T follicular helper cell (primary cell): ENCODE measurements around the gene HOXD1.

ENCODE experiments used
- DNase-seq: peaks from one replicate; pipeline ENCODE4 v3.0.0-alpha.2; 2020; ENCODE audit warnings: low read depth
- total RNA-seq, 2 experiments: gene quantifications; one replicate each; lab custom pipeline; 2026; lab: John Stamatoyannopoulos, UW

HOXD1 gene
- total RNA-seq = 0 reads per million in 2 experiments

DNA sequence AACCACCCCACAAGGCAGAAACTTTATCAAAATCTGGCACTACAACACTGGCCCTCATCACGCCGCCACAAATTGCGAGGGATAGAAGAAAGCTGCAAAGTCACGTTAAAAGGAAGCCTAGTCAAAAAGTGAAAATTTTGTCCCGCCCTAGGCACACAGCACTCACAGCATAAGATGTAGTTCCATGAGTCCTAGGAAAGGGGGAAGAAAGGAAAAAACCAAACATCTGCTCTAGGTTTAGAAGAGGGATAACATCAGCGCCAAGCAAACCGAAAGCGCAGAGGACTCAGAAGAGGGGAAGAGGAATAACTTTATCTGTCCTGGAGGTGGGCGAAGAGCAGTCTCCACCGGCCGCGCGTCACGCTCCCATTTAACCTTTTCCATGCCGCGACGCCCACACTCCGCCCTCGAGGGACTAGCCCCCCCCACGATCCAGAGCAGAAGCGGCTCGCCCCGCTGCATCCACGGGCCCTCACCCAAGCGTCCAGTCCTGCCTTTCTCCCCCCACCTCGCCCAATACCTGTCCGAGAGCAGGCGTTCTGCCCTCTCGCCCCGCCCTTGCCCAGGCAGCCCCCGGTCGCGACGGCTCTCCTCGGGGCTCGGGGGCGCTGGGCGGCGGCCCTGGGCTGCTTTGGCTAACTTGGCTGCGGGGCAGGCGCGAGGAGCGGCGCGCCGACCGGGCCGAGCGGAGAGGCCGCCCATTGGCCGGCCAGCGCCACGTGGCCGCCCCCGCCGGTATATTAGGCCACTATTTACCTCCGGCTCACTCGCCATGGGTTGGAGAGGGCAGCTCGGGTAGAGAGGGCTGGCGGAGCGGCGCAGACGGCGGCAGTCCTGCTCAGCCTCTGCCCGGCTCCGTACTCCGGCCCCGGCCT, at the start of gene HOXD1:
Gene HOXD1 (plus strand): TSS at position 770 of the 875 bp plus-strand sequence. CDS start 134 bp downstream, outside the sequence.
- DNase-seq = no peak

DNA sequence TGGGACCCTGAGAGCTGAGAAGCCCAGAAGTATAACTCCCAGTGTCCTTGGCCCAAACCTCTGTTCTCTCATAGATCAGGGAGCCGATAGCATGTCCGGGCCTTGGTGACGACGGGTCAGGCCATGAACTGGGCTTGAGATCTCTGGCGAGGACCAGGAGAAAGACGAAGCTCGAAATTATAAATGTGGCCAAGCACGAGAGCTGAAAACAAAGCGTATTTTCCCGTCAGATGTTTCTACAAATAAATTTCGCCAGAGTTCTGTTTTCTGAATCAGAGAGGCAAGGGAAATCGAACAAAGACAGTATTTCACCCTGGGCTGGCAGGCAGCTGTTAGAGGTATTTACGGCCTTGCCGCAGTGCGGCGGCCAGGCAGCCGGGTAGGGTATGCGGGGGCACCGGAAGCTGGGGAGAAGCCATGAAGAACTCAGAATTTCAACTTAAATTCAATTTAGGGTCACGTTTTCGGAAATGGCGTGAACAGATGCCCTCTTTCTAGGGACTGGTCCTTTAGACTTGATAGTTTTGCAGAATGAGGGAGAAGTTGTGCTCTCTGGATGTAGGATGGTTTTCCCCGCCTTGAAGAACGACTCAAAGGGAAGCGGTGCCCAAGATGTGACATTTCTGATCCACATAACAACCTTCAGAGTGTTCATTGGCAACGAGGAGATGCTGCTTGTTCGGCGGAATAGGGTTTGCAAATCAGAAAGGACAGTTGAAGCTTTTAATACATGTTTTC, 49.4 kb upstream of the HOXD1 start:
- DNase-seq = no peak

DNA sequence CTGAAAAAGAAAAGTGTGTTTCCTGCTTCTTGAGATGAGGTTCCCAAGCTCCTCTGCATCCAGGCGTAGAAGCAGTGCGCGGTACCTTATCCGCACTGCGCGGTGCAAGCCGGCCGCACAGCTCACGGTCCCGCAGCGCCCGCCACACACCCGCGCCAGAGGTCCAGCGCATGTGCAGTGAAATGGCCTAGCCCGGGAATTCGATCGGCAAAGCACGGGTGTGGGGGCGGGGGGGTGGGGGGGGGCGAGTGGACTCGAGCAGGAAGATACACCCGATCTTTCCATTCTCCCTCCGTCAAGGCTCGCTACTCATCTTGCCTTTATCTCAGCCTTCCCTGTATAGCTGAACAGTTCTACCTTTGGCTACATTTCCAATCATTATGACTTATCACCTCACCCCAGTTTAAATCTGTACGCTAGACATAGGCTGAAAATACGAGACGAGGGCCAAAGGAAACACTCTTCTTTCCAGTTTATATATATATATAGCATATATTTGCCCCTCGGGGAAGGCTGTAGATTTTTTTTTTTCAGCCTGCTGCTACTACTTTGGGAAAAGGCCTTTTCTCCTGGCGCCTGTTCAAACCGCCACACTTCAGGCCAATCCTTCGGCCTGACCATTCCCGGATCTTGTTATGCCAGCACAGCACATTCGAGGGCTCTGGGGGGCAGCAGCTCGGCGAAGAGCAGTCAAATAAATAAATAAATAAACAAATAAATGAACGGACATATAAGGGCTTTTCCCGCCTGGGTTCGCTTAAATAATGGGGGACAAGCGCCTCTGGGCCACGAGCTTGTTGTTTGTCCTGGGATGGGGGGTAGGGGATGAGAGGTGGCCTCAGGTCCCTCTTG, 48.6 kb upstream of the HOXD1 start:
- DNase-seq = no peak

DNA sequence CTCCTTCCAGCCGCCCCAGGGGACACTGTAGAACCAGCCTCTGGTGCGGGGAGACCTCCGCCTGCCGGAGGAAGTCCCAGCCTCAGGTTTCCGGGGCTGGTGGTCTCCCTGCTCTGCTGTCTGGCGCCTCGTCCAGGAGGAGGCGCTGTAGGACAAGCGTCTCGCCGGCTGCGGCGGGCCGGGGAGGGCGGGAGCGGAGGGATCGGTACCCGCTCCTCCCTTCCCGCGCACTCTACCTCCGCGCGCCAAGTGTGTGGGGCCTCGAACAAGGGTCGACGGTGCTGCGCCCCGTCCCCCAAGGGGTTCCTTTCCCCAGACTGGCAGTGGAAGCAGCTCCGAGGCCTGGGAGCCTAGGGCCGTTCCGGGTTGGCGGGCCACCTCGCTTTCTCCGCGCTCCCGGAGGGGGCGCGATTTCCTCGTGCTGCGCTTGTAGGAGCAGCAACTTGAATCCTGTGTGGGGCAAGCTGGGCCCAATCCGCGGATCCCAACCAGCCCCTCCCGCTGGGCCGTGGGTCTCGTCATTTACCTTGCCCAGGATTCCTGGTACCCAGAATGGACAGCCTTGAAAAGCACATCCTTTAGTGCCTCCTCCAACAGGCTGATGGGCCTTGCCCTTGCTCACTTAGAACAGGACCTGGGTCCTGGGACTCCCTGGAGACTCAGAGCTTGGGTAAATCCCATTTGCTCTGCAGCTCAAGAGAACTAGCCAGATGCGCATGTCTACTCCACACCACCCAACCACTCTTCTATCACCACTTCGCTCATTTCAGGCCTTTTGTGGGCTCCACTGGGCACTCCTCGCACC, 47.8 kb upstream of the HOXD1 start:
- peak; percentile 34 for DNase-seq

GRCh38 chr2:176142281-176142680, 46.2 kb upstream of the HOXD1 start:
- DNase-seq = no peak

DNA sequence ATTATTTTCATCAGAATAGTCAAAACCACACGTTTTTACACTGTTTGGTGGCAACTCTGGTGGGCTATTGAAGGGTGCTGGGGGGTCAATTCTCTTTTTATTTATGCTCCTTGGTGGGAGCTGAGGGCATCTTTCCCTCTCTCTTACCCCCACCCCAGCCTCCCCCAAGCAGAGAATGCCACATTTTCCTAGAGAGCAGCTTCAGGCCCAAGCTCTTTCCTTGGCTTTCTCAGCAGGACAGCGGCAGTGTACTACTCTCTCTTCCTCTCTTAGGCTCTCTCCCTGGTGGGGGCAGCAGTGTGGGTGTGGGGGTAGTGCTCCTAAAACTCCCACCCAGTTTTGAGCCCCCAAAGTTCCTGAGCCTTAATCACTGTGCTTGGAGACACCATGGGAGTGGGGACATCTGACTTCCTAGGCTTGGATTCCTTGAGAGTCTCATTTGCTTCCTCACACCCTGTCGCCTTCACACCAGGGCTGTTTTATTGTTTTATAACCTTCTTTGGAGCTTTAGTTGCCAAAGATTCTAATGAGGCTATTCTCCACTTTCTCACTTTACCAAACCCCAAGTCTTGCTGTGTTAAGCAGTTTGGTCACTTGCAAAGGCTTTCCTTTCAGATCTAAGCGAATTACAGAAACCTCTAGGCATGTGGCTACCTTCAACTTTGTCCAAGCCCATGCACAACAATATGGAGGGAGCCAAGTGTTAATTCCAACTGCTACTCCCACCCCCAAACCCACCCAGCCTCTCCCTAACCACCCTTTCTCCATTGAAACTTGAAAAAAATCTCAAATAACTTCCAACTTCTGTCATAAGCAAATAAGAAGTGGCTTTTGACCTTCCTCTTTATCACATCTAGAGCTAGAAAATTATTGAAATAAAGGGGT, 43.1 kb upstream of the HOXD1 start:
- no peak for DNase-seq

DNA sequence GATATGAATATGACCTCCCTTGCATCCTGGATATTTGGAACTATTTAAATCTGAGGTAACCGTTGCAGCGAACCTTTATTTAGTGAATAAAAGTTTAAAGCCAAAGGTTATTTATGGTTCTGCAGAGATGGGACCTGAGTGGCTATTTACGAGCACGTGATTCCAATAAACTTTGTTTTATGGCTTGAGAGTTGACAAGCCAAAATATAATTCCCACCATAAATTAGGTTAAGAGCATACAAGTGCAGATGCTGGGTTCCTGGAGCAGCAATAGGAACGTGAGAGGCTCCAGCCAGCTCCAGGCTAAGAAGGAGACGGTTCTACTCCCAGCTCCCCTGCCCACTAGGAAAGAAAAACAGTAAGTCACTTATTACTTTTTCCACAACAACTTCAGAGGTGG, 42.4 kb upstream of the HOXD1 start:
- no peak for DNase-seq

DNA sequence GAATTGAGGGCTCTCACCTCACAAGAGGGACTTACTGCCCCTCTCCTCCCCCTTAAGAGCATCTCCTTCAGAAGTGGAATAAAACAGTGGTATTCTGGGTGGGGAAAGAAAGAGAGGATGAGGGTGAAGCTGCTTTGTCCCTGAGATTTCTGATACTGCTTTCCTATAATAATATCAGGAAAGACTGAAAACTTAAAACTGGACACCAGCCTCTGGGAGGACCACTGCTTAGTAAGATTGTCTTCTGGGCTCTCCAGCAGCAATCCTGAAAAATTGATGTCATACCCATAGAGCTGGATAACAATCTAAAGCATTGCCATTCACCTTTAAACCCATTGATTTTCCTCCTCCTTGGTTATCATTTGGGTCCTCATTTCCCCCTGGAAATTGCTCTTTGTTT, 41.8 kb upstream of the HOXD1 start:
- no peak for DNase-seq

DNA sequence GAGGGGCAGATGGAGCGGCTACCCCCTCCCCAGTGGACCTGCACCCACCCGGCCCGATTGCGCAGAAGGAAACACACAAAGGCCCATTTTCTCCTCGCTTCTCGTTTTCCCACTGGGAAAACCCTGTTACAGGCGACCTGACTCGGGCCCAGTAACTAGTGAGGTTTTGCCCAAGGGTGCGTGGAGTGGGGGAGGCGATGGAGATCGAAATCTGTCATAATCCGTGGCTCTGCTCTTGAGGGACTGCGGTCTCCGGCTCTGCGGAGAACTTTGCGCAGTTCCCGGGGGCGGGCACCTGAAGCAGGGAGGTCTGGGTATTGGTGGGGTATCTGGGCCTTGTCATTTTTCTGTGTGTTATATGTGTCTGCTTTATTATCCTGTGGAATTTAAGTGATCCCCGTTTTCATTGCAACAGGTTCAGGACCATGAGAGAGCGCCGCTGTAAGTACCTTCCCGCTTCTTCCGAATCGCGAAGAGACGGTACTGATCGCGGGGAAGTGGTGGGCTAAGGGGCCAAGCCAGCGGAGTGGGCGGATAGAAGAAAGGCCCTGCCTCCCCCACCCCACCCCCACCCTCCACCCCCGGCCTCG, 41.2 kb upstream of the HOXD1 start:
- no peak for DNase-seq

GRCh38 chr2:176147800-176148496, 40.5 kb upstream of the HOXD1 start:
- no peak for DNase-seq

- DNase-seq = no peak
Observed at GRCh38 chr2:176148751-176149421, 39.6 kb upstream of the HOXD1 start.

DNA sequence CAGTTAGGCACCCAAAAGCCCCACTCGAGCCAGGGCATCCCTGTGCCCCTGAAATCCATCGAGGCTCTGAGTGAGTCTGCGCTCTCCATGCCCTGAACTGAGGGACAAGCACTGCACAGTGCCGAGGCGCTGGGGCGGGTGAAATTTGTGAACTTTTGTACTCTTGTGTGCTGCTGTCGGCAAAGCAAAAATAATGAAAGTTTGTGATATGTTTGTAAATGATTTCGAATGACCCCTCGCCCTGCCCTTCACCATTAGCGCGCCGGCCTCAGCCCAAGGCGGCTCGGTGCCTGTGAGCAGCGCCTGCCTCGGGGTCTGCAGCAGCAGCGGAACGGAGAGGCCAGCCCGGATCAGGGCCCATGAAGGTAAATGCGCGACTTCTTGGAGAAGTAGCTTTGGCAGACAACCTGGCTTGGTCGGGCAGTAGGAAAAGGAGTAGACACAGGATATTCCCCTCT, 39.0 kb upstream of the HOXD1 start:
- DNase-seq = no peak

DNA sequence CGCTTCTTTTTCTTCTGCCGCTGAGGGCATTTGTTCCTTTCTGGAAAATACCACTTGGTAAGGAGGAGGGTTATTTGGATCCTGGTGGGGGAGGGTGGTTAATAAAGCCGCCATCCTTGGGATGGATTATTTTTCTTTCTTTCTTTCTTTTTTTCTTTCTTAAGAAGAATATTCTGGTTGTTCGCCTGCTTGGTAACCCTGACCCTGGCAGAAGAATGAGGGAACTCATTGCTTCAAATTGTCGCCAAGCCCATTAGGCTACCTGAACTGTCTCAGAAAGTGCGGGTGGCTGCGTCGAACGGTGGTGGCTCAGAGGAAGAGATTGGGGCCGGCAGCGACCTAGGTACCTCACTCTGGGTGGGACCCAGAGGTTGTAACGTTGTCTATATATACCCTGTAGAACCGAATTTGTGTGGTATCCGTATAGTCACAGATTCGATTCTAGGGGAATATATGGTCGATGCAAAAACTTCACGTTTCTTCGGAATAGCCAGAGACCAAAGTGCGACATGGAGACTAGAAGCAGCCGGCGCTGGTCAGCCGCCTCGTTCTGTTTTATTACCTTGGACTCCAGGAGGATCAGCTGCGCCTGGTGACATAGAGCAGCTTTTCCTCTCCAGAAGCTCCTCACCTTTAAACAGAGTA, 38.4 kb upstream of the HOXD1 start:
- no peak for DNase-seq

DNA sequence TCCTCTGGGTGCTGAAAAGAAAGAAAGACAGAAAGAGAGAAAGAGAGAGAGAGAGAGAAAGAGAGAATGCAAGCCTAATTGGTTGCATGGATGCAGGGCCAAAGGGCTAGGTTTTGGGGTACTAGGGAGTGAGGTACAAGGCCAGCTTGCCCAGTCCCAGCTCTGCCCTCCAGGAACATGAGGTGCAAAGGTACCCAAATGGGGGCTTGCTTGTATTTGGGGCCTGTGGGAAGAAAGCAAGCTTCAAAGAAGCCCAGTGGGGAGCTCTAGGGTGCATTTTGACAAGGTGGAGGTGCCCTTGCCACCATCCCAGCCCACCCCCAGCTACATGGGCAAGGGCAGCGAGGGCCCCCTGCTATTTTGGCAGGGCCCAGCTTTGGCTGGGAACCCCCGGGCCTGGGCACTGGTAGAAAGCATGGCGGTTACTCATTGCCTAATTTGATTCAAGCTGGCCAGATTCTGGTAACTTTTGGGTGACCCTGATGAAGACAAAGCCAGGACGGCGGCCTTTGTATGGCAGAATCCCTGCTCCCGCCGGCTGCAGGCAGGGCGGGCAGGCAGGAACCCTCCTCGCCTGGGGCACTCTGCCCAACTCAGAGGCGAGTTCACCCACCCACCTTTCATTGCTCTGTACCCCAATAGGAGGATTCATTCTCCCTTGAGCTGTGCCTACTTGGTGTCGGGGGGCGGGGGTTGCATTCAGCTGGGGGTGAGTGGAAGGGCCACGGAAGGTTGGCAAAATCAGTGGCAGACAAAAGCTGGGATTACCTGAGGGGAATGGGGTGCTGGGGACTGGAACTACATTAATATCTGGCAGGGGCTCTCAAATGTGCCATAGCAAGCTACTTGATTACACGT, 37.7 kb upstream of the HOXD1 start:
- DNase-seq = no peak

- DNase-seq = no peak
Observed at GRCh38 chr2:176151442-176152287, 36.8 kb upstream of the HOXD1 start, which contains the start of gene HOXD4. Gene HOXD4, plus strand, starts transcription at chr2:176151550. Its CDS starts 84 bp downstream, at chr2:176151634.
